Psoas muscle (tissue), 8 donors: ENCODE measurements around the gene FOXD4. TPM values are rescaled to one million over a fixed set of nuclear protein-coding genes. Genes with fewer than 3 reads are reported as not detected.
"Not testable (repeated sequence)": the region's sequence is repeated elsewhere in the genome, so short reads cannot be mapped to it uniquely, and the experiment has no call there.

ENCODE experiments used
- ATAC-seq, 4 donors: fragments of 200-7000 bp; cut with Tn5 transposase; one replicate each; pipeline ENCODE4 v1.9.1; 2020; ENCODE audit warnings: moderate library complexity in 3 of 4, mild to moderate bottlenecking in 2 of 4
- DNase-seq, 2 donors: peaks; one replicate each; pipeline ENCODE4 v3.0.0-alpha.2; 2020
- H3K27ac ChIP-seq: fragments of 200-600 bp; one replicate; pipeline ENCODE4 v1.8.0; 2022
- H3K27me3 ChIP-seq, 3 donors: fragments of 200-600 bp in 1 of 3; one replicate each; pipeline versions ENCODE4 v1.6.1 to v1.8.0; 2013 to 2022; ENCODE audit warnings: low read length in 2 of 3, mild to moderate bottlenecking in 2 of 3, moderate library complexity in 1 of 3; ENCODE audit not compliant: insufficient read depth in 3 of 3
- H3K36me3 ChIP-seq, 2 donors: fragments of 200-600 bp in 1 of 2; one replicate each; pipeline versions ENCODE4 v1.6.1 to v1.8.0; 2013 to 2022; ENCODE audit warnings: low read depth in 1 of 2, mild to moderate bottlenecking in 1 of 2, moderate library complexity in 1 of 2; ENCODE audit not compliant: insufficient read depth in 1 of 2
- H3K4me1 ChIP-seq: fragments of 200-600 bp; one replicate; pipeline ENCODE4 v1.8.0; 2022
- H3K4me3 ChIP-seq: fragments of 200-600 bp; one replicate; pipeline ENCODE4 v1.8.0; 2022; ENCODE audit warnings: mild to moderate bottlenecking
- H3K9me3 ChIP-seq: fragments of 200-600 bp; one replicate; pipeline ENCODE4 v1.8.0; 2022
- WGBS, 3 donors: extraction: QIAGEN DNeasy Blood & Tissue Kit; methylation state at CpG; one replicate each; pipeline versions ENCODE4 v1.1.6 to v1.1.7; 2013; 5-methylcytosine and 5-hydroxymethylcytosine counted together
- intact Hi-C, 2 donors: fragments of 100-400 bp; cut with DNase I; formaldehyde crosslinking; loops; one replicate each; pipeline versions ENCODE4 v1.11.0 to v1.14.2; 2022
- polyA plus RNA-seq, 3 donors: library from polyadenylated mRNA; stranded (reverse); fragments of 200-250 nt; gene quantifications; one replicate each; pipeline ENCODE4 v1.2.3, GENCODE V29; 2013
- total RNA-seq, 4 donors: library from RNA; stranded (reverse); fragmentation: NEBNext Ultra II Directional in 2 of 4; extraction: Animal tissue kit (Norgen Biotek cat#: 25700) in 2 of 4; gene quantifications; one replicate each; pipeline versions ENCODE4 v1.2.1 to v1.2.4, GENCODE V29; 2021 to 2023
- donor health status: healthy with polysubstance abuse.
- donor health status: DM: no; HTN: no; CAD: no; lungs with moderate emphysema.
- donor health status: Bipolar disorder and iron deficiency.
- donor health status: healthy.
- donor health status: DM: yes; HTN: yes; CAD: no.
- donor health status: DM: no; HTN: no; CAD: no.
- donor health status: DM: no; HTN: no; CAD: no.
- donor health status: DM: yes; HTN: yes; CAD: no.

Gene FOXD4
- total and polyA plus RNA-seq, 7 donors: 0.13 to 0.66 (median 0.20) TPM

DNA sequence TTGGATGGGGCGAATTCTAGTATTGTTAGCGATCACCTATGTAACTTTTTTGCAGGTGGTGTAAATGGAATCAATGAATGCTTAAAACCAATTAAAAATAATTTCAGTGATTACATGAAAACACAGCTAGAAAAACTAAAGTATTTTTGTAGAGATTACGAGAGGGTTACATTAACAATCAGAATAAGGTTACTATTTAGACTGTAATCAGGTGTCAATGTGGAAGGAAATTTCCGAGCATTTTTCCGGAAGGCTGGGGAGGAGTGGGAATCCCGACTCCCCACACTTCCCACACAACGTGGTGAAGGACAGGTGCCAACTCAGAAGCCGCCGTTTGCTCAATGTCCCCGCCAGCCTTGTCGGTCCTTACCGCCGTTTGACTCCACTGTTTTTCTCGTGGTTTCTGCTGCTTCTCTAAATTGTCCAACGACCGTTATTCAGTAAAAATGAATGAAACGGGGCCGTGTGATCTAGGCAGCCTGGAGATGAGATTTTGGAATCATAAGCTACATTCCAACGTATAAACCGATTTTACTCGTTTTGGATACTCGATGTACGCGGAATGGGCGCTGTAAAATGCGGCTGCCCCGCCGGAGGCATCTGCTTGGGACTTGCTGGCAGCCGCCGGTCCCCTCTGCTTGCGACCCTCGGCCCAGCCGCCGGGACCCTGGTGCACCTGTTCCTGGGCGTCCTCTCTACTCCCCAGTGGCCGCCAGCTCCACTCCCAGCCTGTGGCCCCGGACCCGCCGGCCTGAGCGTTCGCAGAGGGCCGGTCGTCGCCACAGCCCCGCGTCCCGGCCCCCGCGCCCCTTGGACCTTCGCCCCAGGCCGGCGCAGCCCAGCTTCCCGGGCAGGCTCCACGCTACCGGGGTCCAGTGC is 5.4 kb downstream of the FOXD4 start:
- H3K36me3 ChIP-seq, H3K4me1 ChIP-seq, H3K27ac ChIP-seq, intact Hi-C loops, DNase-seq, H3K9me3 ChIP-seq: not testable (repeated sequence)
- Histone ChIP-seq H3K4me3 (peak overlapping the region; percentile 62), H3K27me3 (peaks cover 3 to 69% (median 11%) of the 10 kb centered on the region in 3 donors)
- peak in 3 of 4 donors; percentile 3 to 35 (median 13) for ATAC-seq
- WGBS, 3 donors: 10 to 12% (median 12%) methylated on average over 29 to 49 of the region's 55 CpGs

DNA sequence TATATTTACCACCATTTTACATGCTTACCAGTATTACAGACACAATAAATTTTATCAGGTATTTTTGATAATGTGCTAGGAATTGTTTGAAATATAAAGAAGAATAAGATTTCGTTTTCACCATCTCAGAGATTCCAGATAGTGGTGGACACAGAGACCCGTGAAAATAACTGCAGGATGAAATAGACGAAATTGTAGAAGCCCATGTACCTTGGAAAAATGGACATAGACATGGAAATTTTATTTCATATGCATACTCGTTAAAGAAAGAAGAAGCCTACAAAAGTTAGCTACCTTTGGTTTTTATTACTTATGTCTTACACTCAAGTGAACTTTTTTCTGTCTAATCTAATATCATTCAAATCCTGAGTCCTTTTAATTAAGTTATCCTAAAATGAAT is 7.5 kb downstream of the FOXD4 start:
- H3K9me3 ChIP-seq, intact Hi-C loops: not testable (repeated sequence)

DNA sequence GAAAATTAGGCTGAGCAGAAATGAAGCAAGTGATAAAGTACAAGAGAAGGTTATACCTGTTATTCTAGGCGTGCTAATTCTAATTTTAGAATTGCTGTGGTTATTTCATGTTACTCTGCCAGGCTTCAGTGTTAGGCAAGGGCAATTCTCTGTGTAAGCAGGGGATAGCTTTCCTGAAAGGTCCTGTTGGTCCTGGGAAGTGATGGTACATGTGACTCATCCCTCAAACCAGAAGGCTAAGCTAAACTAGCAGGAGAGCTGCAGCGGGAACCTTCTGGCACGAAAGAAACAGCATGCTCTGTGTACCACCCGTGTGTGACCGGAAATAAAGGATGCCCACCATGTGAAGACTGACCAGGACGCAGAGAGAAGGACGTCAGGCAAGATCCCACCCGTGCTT is 8.7 kb downstream of the FOXD4 start:
- H3K4me1 ChIP-seq, DNase-seq, intact Hi-C loops, H3K36me3 ChIP-seq, H3K4me3 ChIP-seq, H3K27ac ChIP-seq, H3K9me3 ChIP-seq: not testable (repeated sequence)
- ATAC-seq: peak in 2 of 4 donors; percentile 29 to 44
- 21 to 28% (median 23%) methylated on average over 5 to 6 of the region's 8 CpGs for WGBS, 3 donors
- peaks cover 2 to 64% (median 7%) of the 10 kb centered on the region in 3 donors for H3K27me3 ChIP-seq

More for the DNA sequence above, 7.5 kb downstream of the FOXD4 start:
- not testable (repeated sequence) for H3K27ac ChIP-seq, ATAC-seq, H3K4me3 ChIP-seq, H3K36me3 ChIP-seq, H3K4me1 ChIP-seq, DNase-seq
- peaks cover 2 to 72% (median 7%) of the 10 kb centered on the region in 3 donors for H3K27me3 ChIP-seq
- WGBS, 3 donors: 27 to 35% (median 33%) methylated on average over 4 of the region's 4 CpGs

DNA sequence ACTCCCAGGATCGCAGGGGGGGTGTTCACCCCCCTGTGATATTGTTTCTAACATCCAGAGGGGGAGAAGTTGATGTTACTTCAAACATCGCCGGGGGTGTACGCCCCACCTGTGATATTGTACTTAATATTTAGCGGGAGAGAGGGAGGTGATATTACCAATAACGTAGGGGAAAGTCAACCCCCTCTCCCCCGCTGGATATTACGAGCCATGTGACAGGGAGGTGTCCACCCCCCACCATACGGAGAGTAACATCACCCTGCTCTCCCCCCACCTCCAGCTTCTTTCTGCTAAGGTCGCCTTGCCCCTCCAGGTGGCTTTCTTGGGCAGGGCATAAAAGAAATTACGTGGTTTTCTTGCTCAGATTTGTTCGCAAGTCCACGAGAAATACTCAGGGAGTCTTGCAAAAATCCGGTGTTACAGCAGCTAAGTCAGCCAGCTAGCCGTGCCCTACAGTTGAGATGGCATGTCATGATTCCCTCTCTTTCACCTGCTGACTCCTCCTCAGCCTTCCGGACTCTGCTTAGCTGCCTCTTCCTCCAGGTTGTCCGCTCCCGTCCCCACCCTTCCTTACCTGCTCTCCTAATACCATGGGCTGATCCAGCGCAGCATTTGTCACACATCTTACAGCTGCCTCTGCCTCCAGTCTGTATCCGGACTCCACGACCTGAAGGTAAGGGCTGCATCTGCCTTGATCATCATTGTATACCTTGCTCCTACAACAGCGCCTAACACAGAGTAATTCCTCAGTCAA is 9.3 kb downstream of the FOXD4 start:
- H3K27me3 ChIP-seq: peaks cover 2 to 57% (median 7%) of the 10 kb centered on the region in 3 donors
- H3K4me1 ChIP-seq, ATAC-seq, DNase-seq, H3K4me3 ChIP-seq, intact Hi-C loops, H3K27ac ChIP-seq, H3K9me3 ChIP-seq, H3K36me3 ChIP-seq: not testable (repeated sequence)
- WGBS, 3 donors: 18 to 27% (median 22%) methylated on average over 16 to 21 of the region's 22 CpGs

DNA sequence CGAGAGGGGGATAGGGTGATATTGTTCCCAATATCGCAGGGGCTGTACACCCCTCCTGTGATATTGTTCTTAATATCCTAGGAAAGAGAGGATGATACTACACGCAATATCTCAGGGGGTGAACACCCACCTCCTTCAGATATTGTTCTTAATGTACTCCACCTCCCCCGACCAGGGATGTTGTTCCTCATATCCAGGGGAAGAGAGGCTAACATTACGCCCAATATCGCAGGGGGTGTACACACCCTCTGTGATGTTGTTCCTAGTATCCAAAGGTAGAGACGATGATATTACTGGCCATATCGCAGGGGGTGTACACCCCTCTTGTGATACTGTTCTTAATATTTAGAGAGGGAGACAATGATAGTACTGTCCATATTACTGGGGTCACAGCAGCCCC is 12.2 kb downstream of the FOXD4 start:
- intact Hi-C loops, H3K4me3 ChIP-seq, H3K27ac ChIP-seq, ATAC-seq, H3K36me3 ChIP-seq, DNase-seq, H3K9me3 ChIP-seq, H3K4me1 ChIP-seq: not testable (repeated sequence)
- H3K27me3 ChIP-seq: peaks cover 0 to 35% (median 2%) of the 10 kb centered on the region in 3 donors
- 81 to 83% (median 83%) methylated on average over 8 of the region's 8 CpGs for WGBS, 3 donors

DNA sequence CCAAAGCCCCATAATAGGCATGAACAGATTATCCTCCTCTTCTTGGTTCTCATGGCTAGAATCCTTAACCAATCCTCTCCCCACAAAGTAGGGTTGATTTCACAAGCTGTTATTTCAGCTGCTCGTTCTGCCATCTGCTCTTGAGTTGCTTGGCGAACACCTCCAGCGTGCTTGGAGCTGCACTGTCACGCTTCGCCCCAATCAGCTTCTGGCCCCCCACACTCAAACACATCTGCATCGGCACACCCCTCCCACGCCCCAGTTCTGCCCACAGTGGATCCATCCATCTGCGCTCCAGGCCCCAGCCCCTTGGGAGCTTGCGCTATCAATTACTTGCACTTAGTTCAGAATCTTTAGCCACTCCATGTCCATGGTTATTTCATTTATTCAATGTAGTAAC is 17.8 kb downstream of the FOXD4 start:
- H3K4me3 ChIP-seq, DNase-seq, intact Hi-C loops, H3K27me3 ChIP-seq, H3K4me1 ChIP-seq, ATAC-seq, H3K27ac ChIP-seq, H3K36me3 ChIP-seq, H3K9me3 ChIP-seq: not testable (repeated sequence)
- 40 to 67% (median 50%) methylated on average over 9 of the region's 9 CpGs for WGBS, 3 donors

DNA sequence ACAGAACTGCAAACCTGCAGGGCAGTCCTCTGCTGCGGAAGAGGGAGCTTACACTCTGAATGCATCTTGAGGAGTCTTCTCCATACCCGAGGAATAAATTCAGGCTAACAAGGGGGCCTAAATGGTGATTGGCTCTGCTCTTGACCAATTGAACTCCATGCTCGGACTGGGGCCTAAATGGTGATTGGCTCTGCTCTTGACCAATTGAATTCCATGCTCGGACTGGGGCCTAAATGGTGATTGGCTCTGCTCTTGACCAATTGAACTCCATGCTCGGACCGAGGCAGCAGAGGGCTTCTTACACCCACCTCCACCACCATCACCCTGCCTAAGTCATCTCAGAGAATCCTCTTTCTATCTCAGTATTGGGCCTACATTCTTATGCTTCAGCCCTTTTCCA is 18.4 kb downstream of the FOXD4 start:
- intact Hi-C loops, ATAC-seq, H3K4me3 ChIP-seq, H3K27me3 ChIP-seq, H3K4me1 ChIP-seq, DNase-seq, H3K9me3 ChIP-seq, H3K27ac ChIP-seq, H3K36me3 ChIP-seq: not testable (repeated sequence)
- WGBS, 3 donors: 86 to 91% (median 87%) methylated on average over 6 of the region's 6 CpGs

DNA sequence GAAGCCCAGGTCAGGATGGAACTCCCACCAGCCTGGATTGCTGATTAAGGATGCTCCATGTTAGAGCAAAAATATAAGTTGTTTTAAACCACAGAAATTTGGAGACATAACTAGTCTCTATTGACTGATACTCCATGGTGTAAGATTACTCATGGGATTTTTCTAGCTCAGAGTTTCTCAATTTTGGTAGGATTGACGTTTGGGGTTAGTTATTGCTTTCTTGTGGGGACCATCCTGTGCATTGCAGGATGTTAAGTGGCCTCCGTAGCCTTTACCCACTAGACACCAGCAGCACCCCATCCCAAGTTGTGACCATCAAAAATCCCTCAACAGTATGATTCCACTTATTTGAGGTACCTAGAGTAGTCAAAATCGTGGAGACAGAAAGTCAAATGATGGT is 19.4 kb downstream of the FOXD4 start:
- WGBS, 3 donors: 78 to 83% (median 82%) methylated on average over 2 to 3 of the region's 3 CpGs
- H3K36me3 ChIP-seq, intact Hi-C loops, H3K27ac ChIP-seq, H3K9me3 ChIP-seq, ATAC-seq, H3K4me1 ChIP-seq, DNase-seq, H3K27me3 ChIP-seq, H3K4me3 ChIP-seq: not testable (repeated sequence)

DNA sequence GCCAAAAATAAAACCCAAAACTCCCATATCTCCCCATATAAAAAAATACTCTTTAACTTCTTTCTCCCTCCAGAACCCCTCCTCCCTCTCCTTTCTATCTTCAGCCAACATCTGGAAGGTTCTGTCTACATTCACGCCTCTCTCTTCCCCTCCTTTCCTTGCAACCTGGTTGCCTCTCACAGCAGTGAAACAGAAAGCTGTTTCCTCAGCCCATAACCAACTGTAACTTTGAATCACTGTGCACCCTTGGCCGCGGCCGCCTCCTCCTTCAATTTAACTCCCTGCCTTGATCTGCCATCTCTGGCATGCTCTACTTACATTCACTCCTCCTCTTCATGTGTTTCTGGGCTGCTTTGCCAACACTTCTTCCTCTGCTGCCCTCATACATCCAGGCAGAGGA is 23.2 kb downstream of the FOXD4 start:
- H3K27ac ChIP-seq, intact Hi-C loops, ATAC-seq, H3K4me1 ChIP-seq, H3K4me3 ChIP-seq, H3K36me3 ChIP-seq, DNase-seq, H3K27me3 ChIP-seq, H3K9me3 ChIP-seq: not testable (repeated sequence)
- WGBS, 3 donors: 44 to 78% (median 68%) methylated on average over 1 to 4 of the region's 4 CpGs

DNA sequence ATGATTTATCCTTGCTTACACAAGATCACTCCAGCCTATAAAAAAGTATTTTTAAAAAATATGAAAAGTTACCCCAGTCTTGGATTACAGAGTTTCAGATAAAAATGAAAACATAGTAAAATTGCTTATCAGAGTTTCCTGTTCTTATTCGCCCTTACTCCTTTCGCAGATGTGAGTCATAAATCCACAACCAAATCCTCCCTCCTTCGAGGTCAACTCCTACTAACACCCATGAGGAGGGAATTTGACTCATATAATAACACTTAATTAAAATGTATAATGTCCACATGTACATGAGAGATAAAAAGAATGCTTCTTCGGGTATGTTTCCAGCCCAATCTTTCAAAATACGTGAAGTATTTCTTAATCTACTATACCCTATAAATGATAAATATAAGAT is 23.9 kb downstream of the FOXD4 start:
- H3K27ac ChIP-seq, ATAC-seq, H3K36me3 ChIP-seq, H3K4me1 ChIP-seq, intact Hi-C loops, H3K9me3 ChIP-seq, DNase-seq, H3K4me3 ChIP-seq, H3K27me3 ChIP-seq: not testable (repeated sequence)
- 73 to 79% (median 73%) methylated on average over 3 to 4 of the region's 5 CpGs for WGBS, 3 donors

DNA sequence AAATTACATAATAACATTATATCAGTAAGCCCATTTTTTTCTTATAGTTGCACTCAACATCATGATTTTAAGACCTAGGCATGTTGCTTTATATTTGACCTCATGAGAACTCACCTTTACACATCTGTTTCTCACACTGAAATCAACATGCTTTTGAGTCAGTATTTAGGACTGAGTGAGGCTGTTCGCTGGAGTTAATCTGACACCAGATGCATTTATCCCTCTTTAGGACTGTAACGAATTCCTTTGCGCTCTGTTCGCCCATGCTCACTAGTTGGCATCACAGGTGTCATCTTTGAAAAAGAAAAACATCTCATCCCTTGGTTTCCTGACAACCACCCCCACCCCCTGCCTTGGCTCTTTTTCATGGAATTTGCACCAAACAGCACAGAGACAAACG is 24.3 kb downstream of the FOXD4 start:
- H3K9me3 ChIP-seq, intact Hi-C loops, H3K27ac ChIP-seq, H3K36me3 ChIP-seq, H3K4me1 ChIP-seq, ATAC-seq, DNase-seq, H3K4me3 ChIP-seq, H3K27me3 ChIP-seq: not testable (repeated sequence)
- 46 to 69% (median 53%) methylated on average over 4 of the region's 5 CpGs for WGBS, 3 donors
